Heart left ventricle (tissue), 16 donors: Measurements from ENCODE around the gene STRN3. TPM values are rescaled to one million over a fixed set of nuclear protein-coding genes. Genes with fewer than 3 reads are reported as not detected.

ENCODE experiments used
- ATAC-seq, 4 donors: fragments of 200-7000 bp; cut with Tn5 transposase; one replicate each; pipeline ENCODE4 v1.9.1; 2020 to 2022; ENCODE audit warnings: moderate library complexity in 4 of 4, mild to moderate bottlenecking in 3 of 4, moderate number of reproducible peaks in 1 of 4
- DNase-seq, 5 donors: peaks; one replicate each; pipeline ENCODE4 v3.0.0-alpha.2; 2020
- H3K27ac ChIP-seq, 12 donors: fragments of 200-600 bp; sonication (generic) in 4 of 12; one replicate each; pipeline versions ENCODE4 v1.5.0 to v1.8.0; 2016 to 2022; ENCODE audit warnings: mild to moderate bottlenecking in 2 of 12
- H3K27me3 ChIP-seq, 9 donors: fragments of 200-600 bp; sonication (generic) in 2 of 9; one replicate each; pipeline versions ENCODE4 v1.5.1 to v1.8.0; 2016 to 2022; ENCODE audit warnings: mild to moderate bottlenecking in 3 of 9
- H3K36me3 ChIP-seq, 9 donors: fragments of 200-600 bp; sonication (generic) in 2 of 9; one replicate each; pipeline versions ENCODE4 v1.5.0 to v1.8.0; 2018 to 2022; ENCODE audit warnings: mild to moderate bottlenecking in 2 of 9
- H3K4me1 ChIP-seq, 12 donors: fragments of 200-600 bp; sonication (generic) in 4 of 12; one replicate each; pipeline versions ENCODE4 v1.5.0 to v1.8.0; 2016 to 2022; ENCODE audit warnings: mild to moderate bottlenecking in 3 of 12
- H3K4me3 ChIP-seq, 12 donors: fragments of 200-600 bp; sonication (generic) in 4 of 12; one replicate each; pipeline versions ENCODE4 v1.5.0 to v1.8.0; 2017 to 2022; ENCODE audit warnings: mild to moderate bottlenecking in 9 of 12, moderate library complexity in 4 of 12
- H3K9me3 ChIP-seq, 12 donors: fragments of 200-600 bp; sonication (generic) in 4 of 12; one replicate each; pipeline versions ENCODE4 v1.5.0 to v1.8.0; 2016 to 2022; ENCODE audit warnings: mild to moderate bottlenecking in 1 of 12
- CTCF ChIP-seq, 12 donors: fragments of 200-600 bp; sonication (generic) in 4 of 12; IDR thresholded peaks; one replicate each; pipeline versions ENCODE4 v1.5.0 to v1.8.0; 2018 to 2022; ENCODE audit warnings: antibody characterized with exemption in 12 of 12, mild to moderate bottlenecking in 5 of 12
- POLR2A ChIP-seq, 2 donors: fragments of 450-650 bp; IDR thresholded peaks; one replicate each; pipeline ENCODE4 v1.6.1; 2017; ENCODE audit warnings: antibody characterized with exemption in 2 of 2, mild to moderate bottlenecking in 2 of 2, moderate library complexity in 2 of 2
- WGBS, 4 donors: extraction: QIAGEN DNeasy Blood & Tissue Kit in 2 of 4; methylation state at CpG; one replicate each; pipeline versions ENCODE4 v1.1.5 to v1.1.7; 2013 to 2018; 5-methylcytosine and 5-hydroxymethylcytosine counted together
- intact Hi-C, 10 donors: fragments of 100-400 bp; cut with DNase I; formaldehyde crosslinking; loops; one replicate each; pipeline versions ENCODE4 v1.11.1 to v1.14.2; 2022
- polyA plus RNA-seq, 2 donors: library from polyadenylated mRNA; stranded (reverse); fragments of 200-250 nt; gene quantifications; one replicate each; pipeline ENCODE4 v1.2.3, GENCODE V29; 2013
- total RNA-seq, 9 donors: library from RNA; depleted of rRNA in 2 of 9; stranded (reverse); fragments of >200 nt in 2 of 9; fragmentation: NEBNext Ultra II Directional in 3 of 9; extraction: Animal tissue kit (Norgen Biotek cat#: 25700) in 3 of 9; gene quantifications; one replicate each; pipeline versions ENCODE4 v1.1.0 to v1.2.4, GENCODE V29; 2016 to 2023
- donor health status: ischemic (EF 13 %, LVEDD 7.1; RV severe dilation, severe dysfunction).
- donor health status: healthy with polysubstance abuse.
- donor health status: DM: no; HTN: yes; CAD: no.
- donor health status: DM: no; HTN: no; CAD: no.
- donor health status: ischemic (EF 25% LVEDD 6.9; RV normal size, moderate dysfunction).
- donor health status: ischemic (EF 25% LVEDD 5.7; RV mildly dilated, moderate dysfunction).
- donor health status: healthy.
- donor health status: DM: yes; HTN: yes; CAD: no.
- donor health status: ischemic (EF 35%, LVEDD 5.7; RV mildly dilated, moderate dysfunction).
- donor health status: nonischemic (EF 11% LVEDD 7.7; RV severe dilation, severe dysfunction).
- donor health status: DM: yes; HTN: yes; CAD: no.
- donor health status: PGD.
- donor health status: ischemic (EF 29% LVEDD 5.4; RV normal size, mild dysfunction).
- donor health status: nonischemic (EF 23%, LVEDD 6.1; RV moderate dilation, normal function).

The STRN3 gene
- total and polyA plus RNA-seq, 11 donors = 11.0 to 60.3 (median 44.4) TPM

- H3K4me1 ChIP-seq = peaks cover 0 to 9% (median 0%) of the 10 kb centered on the region in 12 donors
- WGBS, 4 donors = 78 to 95% (median 92%) methylated on average over 1 of the region's 1 CpG
- ATAC-seq (no peak), DNase-seq (no peak)
- H3K4me3 ChIP-seq = no peak overlapping the region
- no peak overlapping the region for H3K27ac ChIP-seq
- H3K9me3 ChIP-seq = no peaks in the 10 kb centered on the region
- H3K36me3 ChIP-seq = peaks cover 0 to 15% (median 0%) of the 10 kb centered on the region in 9 donors
- intact Hi-C loops = no loop called here
- no peaks in the 10 kb centered on the region for H3K27me3 ChIP-seq
- no peak for TF ChIP-seq POLR2A (IDR thresholded peaks at IDR 0.05)
- no peak for TF ChIP-seq CTCF (IDR thresholded peaks at IDR 0.05)
Measured at GRCh38 chr14:31037709-31038221, 11.6 kb upstream of the STRN3 start.

- H3K4me1 ChIP-seq = peaks cover 0 to 9% (median 0%) of the 10 kb centered on the region in 12 donors
- TF ChIP-seq POLR2A (IDR thresholded peaks at IDR 0.05) (no peak), CTCF (IDR thresholded peaks at IDR 0.05) (no peak)
- no peak overlapping the region for H3K4me3 ChIP-seq
- intact Hi-C loops = no loop called here
- H3K27me3 ChIP-seq = no peaks in the 10 kb centered on the region
- no peak for DNase-seq
- H3K9me3 ChIP-seq = no peaks in the 10 kb centered on the region
- ATAC-seq = no peak
- H3K27ac ChIP-seq = no peak overlapping the region
- 95 to 100% (median 99%) methylated on average over 4 of the region's 4 CpGs for WGBS, 4 donors
- peaks cover 0 to 15% (median 0%) of the 10 kb centered on the region in 9 donors for H3K36me3 ChIP-seq
Measured at GRCh38 chr14:31036552-31036951, 10.4 kb upstream of the STRN3 start.

- no peak for TF ChIP-seq POLR2A (IDR thresholded peaks at IDR 0.05)
- TF ChIP-seq CTCF (IDR thresholded peaks at IDR 0.05) = no peak
- no peak for DNase-seq
- Histone ChIP-seq H3K36me3 (no peaks in the 10 kb centered on the region), H3K4me1 (peaks cover 0 to 11% (median 4%) of the 10 kb centered on the region in 12 donors), H3K9me3 (no peaks in the 10 kb centered on the region), H3K4me3 (no peak overlapping the region), H3K27me3 (no peaks in the 10 kb centered on the region), H3K27ac (no peak overlapping the region)
- ATAC-seq = no peak
- intact Hi-C loops = no loop called here
- 87 to 94% (median 91%) methylated on average over 5 of the region's 5 CpGs for WGBS, 4 donors
Measured at GRCh38 chr14:31030469-31030868, 4.3 kb upstream of the STRN3 start.

GRCh38 chr14:31029016-31029970 is 3.1 kb upstream of the STRN3 start:
- no peak overlapping the region for H3K27ac ChIP-seq
- H3K9me3 ChIP-seq = no peaks in the 10 kb centered on the region
- TF ChIP-seq POLR2A (IDR thresholded peaks at IDR 0.05) (no peak), CTCF (IDR thresholded peaks at IDR 0.05) (no peak)
- no peaks in the 10 kb centered on the region for H3K36me3 ChIP-seq
- peaks cover 0 to 18% (median 10%) of the 10 kb centered on the region in 12 donors for H3K4me1 ChIP-seq
- no peaks in the 10 kb centered on the region for H3K27me3 ChIP-seq
- WGBS, 4 donors = 93 to 98% (median 97%) methylated on average over 3 of the region's 3 CpGs
- ATAC-seq = no peak
- DNase-seq = no peak
- H3K4me3 ChIP-seq = no peak overlapping the region
- intact Hi-C loops = loop anchor here in 2 of 10 donors (5.0 kb wide), 2 partner anchors 38 to 47 kb away; no protein-coding TSS in a partner anchor
